ENCODE data around the gene SBF2. TPM values are rescaled to one million over a fixed set of nuclear protein-coding genes. Genes with fewer than 3 reads are reported as not detected.

The SBF2 gene
- total RNA-seq, result 37.2 and 41.8 TPM in 2 replicates

DNA sequence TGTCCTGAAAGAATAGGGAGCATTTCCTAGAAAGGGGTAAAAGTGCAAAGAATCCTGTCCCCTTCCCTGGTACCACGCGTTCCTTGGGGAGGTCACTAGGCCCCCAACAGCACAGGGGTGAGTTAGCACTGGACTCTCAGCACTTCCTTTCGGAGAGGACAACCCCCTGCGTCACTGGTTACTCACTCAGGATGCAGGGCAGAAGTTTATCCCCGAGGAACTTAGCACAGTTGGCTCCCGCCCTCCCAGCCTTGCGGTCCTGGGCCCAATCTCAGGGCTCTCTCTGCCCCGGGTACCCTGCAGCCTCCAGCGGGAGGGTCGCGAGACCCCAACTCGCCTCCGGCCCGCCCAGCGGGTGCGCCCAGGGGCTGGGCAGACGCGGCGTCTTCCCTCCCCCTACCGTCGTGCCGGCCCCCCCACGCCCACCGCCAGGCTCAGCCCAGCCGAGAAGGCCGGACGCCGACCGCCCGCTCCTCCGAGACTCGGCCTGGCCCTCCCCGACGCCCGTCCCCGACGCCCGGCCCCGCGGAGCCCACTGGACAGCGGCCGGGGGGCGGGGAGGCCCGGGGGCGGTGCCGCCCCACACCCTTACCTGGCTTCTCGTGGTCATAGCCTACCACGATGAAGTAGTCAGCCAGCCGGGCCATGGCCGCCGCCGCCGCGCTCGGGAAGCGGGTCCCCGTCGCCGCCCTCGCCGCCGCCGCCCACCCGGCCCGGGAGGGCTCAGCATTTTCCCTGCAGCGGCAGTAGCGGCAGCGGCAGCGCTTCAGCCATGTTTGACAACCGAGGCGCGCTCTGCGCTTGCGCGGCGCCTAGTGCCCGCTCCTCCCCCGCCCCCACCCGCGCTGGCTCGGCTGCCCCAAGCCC lies at the start of gene SBF2:
Gene SBF2 (minus strand): TSS at position 797 of the 867 bp plus-strand sequence. CDS start 150 bp downstream, at position 647.

DNA sequence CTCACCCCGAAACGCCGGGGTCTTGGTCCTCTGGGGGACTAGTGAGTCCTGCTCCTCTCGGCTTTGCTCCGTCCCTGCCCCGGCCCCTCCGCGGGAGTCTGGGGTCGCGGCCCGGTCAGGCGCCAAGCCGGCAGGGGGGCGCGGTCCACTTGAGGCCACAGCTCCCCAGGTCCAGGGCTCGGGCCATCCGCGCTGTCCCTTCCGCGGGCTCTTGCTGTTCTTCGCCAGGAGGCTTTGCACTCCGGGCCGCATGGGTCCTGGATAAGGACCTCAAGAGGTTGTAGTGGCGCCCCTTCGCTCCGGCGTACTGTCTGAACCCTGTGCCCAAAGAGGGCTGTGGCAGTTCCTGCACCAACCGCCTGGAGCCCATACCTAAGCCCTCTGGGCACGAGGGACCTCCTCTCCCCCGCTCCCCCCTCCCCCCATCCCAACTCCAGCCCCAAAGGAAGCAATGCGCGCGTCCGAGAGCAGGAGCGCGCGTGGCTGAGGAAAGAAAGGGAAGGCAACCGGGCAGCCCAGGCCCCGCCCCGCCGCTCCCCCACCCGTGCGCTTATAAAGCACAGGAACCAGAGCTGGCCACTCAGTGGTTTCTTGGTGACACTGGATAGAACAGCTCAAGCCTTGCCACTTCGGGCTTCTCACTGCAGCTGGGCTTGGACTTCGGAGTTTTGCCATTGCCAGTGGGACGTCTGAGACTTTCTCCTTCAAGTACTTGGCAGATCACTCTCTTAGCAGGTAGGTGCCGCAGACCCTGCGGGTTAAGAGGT lies 10.7 kb upstream of the SBF2 start, which contains the start of gene ADM:
Gene ADM (plus strand): TSS at position 579 of the 767 bp plus-strand sequence. CDS start 628 bp downstream, outside the sequence.

Other genes with a start within 250 kb of the SBF2 start
- gene ADM, start 10.9 kb upstream of the SBF2 start, total RNA-seq, result 177 and 267 TPM in 2 replicates
- 5.2 and 6.5 TPM in 2 replicates for gene AMPD3, start 161.0 kb upstream of the SBF2 start, total RNA-seq
- 31.1 and 35.8 TPM in 2 replicates for gene RNF141, start 247.0 kb upstream of the SBF2 start, total RNA-seq